ENCODE results near the gene COA8.

The COA8 gene, protein sequence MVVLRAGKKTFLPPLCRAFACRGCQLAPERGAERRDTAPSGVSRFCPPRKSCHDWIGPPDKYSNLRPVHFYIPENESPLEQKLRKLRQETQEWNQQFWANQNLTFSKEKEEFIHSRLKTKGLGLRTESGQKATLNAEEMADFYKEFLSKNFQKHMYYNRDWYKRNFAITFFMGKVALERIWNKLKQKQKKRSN

DNA sequence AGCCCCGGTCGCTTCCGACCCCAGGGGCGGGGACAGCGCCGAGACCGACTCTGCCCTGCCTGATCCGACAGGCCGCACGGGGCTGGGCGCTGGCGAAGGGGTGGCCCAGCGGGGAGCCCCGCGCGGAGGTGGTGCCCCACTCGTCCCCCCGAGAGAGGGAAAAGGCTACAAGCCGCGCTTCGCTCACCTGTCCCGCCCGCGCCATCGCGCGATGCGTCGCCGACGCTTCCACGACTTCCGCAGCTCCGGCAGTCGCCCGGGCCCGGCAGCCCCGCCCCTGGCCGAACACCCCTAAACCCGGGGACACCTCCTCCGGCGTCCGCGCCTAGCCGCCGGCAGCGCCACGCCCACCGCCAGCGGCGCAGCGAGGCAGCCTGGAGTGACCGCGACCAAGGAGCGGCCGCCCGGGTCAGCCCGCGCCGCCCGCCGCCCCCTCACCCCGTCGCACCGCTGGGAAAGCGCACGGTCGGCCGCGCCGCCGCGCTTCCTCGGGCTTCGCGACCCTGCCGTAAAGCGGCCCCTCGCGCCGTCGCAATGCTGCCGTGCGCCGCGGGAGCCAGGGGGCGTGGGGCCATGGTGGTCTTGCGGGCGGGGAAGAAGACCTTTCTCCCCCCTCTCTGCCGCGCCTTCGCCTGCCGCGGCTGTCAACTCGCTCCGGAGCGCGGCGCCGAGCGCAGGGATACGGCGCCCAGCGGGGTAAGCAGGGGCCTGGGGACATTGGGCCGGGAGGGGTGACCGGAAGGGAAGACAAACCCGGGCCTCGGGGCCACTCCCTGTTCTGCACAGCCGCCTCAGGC is at the start of gene COA8, which contains the start of gene BAG5:
Gene COA8, plus strand, starts transcription at position 532 of the 797 bp plus-strand sequence. Its CDS starts 42 bp downstream, at position 574.
Gene BAG5, minus strand, starts transcription at position 229 of the 797 bp plus-strand sequence. CDS start 1,493 bp downstream, outside the sequence.
- peak; percentile 54 for DNase-seq (ENCODE audit: low read depth)

DNA sequence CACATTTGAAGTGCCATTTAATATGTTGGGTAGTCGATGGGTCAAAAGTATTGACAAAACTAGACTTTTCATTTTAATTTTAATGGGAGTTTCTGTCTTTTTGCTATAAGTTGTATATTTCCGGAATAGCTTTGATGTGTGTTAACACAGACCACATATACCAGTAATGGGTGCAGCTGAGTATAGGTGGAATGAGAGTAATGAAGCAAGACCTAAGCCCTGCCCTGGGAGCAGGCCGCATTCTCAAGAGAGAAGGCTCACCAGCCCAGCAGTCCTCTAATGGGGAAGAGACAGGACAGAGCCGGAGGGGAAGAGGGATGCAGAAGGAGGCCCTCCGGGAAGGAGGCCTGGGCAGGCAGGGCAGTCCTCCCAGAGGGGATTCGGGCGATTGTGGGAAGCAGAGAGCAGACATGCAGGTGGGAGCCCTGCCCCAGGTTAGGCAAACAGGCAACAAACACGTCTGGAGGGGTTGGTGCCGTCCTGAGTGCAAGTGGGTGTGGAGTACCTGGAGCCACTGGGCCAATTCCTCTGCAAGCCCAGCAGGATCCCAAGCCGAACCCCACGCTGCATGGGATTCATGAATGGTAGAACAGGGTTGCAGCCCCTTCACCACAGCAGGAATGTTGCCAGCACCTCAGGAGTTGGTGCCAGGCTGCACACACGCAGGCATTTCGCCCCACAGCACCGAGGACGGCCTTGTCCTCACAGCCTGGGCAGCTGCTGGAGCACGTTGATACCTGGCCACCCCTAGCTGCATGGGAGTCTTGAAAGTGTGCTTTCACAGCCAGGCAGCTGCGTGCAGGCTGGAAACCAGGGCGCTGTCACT is 48.0 kb upstream of the COA8 start:
- no peak for DNase-seq (ENCODE audit: low read depth)

DNA sequence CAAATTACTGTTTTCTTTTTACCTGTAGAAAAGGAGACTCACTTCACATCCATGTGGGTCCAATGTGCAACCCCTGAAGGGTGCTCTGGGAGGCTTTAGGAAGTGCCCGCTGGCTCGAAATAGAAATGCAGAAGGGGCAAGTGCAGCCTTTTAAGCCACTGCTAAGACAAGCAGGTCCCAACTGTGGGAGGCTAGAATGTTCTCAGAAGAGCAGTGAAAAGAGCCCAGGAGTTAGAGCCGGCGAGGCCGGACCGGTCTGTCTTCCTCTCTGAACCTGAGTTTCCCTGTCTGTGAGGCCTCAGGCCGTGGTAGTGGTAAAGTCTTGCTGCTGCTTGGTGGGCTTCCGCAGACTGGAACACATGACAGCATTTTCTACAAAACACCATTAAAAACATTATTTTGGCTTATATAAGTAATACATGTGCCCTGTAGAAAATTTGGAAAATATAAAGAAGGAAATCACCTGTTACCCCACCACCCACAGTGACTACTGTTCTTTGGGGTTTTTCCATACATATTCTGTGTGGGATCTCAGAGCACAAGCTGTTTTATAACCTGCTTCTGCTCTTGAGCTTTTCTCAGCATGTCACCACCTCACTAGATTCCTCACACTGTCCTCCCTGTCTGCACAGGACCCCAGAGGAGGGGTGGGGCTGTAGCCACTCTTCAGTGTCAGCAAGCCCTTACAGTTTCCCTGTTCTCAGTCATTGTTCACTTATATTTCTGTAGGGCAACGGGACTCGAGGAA is 46.2 kb upstream of the COA8 start:
- no peak for DNase-seq (ENCODE audit: low read depth)

DNA sequence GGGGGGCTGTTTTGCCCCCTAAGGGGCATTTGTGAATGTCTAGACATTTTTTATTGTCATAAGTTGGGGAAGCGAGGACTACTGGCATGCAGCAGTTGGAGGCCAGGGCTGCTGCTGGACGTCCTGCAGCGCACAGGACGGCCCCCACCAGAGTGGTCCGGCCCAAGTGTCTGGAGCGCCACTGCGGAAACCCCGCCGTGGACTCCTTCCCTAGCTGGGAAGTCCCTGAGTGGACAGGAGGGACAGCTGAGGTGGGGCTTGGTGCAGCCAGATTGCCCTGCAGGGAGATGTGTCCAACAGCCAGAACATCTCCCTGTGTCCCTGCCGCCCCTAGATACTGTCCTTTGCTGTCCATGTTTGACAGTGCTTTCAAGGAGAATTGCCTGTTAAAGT is 45.6 kb upstream of the COA8 start:
- DNase-seq (ENCODE audit: low read depth): no peak

DNA sequence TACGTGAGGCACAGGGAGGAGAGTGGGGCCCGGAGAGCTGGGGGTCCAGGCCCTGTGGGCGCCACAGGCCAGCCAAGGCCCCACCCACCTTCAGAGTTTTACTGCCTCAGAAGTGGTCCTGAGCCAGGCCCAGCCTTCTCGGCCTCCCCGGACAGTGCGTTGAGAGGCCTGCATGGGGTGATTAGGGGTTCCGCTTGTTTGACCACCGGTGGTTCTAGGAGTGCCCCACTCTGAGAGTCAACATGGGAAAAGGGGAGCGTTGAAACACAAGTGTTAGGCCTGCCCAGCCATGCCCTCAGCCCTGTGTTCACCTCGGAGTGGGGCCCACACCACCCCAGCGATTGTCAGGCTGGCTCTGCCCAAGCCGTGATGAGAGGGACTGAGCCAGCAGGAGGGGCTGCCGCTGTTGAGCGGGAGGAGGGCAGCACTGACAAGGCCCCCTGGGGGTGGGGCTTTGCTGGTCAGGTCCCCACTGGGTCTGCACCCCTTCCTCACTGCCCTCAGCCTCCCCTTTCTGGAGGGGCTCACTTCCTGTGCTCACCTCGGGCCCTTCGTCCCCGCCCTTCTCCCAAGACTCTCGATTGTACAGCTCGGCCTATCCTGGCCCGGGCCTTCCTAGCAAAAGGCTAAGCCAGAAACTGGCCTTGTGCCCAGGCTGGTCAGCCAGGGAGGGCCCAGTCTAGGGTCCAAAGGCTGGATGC is 44.9 kb upstream of the COA8 start:
- no peak for DNase-seq (ENCODE audit: low read depth)

DNA sequence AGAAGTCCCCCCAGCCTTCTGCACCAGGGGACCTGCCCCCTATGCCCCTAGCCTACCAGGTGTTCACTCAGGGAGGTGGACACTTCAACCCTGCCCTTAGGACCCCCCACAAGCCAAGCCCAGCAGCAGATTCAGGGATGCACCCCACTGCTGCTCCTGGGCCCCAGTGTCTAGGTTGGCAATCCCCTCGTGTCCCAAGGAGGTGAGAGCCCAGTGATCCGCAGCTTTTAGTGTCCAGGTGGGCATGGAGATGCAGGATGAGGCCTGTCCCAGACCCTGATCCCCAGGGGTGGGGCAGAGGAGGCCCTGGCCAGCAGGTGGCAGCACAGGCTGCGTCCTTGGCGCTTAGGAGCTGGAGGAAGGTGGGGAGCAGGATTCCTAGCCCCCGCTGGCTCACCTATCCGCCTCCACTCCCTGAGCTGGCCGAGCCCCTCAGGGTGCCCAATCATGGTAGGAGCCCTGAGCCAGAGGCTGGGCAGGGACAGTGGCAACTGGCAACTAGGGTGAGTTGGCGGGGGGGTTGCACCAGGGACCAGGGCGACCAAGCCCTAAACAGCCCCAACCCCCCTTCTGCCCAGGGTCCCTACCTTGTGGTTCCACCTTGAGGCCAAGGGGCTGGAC is 44.2 kb upstream of the COA8 start:
- no peak for DNase-seq (ENCODE audit: low read depth)

DNA sequence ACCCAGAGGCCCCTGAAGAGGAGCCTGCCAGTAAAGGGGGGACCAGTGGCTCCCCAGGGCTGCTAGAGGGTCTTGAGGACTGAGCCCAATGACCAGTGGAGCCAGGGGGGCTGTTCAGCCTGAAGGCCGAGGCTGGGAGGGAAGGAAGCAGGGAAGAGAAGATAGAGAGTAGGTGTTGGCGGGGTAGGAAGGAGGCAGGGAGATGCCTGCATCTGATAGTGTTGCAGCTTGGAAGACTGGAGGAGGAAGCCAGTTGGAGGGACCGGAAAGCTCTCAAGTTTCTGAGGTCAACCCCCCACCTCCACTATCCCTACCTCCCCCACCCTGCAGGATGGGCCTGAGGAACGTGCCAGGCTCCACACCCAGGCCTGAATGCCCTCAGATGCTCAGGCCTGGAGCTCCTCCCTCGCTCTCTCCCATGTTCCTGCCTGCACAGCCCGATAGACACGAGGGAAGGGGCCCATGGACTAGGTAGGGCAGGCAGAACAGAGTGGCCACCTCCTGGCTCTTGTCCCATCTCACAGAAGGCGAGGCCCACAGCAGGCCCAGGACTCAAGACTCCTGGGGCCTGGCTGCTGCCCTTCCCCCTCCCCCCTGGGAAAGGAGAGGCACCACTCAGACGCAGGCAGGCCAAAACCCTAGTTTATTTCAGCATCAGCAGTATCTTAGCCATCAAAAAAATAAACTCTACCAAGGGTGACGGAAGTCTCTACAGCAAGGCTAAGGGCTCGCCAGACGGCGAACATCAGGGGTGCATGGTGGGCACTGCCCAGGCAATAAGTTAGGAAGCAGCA is 43.5 kb upstream of the COA8 start:
- DNase-seq (ENCODE audit: low read depth): no peak

DNA sequence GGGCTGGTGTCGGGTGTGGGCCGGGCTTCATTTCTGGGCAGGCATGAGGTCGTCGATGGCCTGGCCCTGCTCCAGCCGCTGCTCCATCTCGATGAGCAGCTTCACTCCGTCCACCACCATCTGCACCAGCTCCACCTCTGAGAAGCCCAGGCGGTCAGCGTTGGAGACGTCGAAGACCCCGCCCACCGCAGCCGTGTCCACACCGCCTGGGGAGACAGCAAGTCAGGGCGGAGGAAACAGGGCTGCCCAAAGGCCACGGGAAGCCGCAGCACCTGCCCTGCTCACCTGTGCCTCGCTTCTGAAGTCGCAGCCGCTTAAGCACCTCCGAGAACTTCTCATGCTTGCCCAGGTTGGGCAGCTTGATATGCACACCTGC is 42.9 kb upstream of the COA8 start:
- DNase-seq (ENCODE audit: low read depth): no peak

DNA sequence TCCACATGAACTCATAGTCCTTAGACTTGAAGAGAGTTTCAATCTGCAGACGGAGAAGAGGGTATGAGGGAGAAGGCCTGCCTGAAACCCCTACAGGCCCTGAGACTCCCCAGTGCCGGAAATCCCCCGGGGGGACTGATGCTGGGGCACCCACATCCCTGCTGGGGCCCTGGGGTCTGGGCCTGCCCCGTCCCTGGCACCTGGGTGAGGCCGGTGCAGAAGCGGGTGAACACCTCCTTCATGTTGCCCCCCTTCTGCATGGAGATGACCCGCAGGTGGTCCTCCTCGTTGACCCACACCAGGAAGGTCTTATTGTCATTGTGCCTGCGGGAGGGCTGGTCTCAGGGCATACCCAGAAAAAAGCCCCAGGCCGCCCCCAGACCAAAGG is 42.5 kb upstream of the COA8 start:
- no peak for DNase-seq (ENCODE audit: low read depth)

DNA sequence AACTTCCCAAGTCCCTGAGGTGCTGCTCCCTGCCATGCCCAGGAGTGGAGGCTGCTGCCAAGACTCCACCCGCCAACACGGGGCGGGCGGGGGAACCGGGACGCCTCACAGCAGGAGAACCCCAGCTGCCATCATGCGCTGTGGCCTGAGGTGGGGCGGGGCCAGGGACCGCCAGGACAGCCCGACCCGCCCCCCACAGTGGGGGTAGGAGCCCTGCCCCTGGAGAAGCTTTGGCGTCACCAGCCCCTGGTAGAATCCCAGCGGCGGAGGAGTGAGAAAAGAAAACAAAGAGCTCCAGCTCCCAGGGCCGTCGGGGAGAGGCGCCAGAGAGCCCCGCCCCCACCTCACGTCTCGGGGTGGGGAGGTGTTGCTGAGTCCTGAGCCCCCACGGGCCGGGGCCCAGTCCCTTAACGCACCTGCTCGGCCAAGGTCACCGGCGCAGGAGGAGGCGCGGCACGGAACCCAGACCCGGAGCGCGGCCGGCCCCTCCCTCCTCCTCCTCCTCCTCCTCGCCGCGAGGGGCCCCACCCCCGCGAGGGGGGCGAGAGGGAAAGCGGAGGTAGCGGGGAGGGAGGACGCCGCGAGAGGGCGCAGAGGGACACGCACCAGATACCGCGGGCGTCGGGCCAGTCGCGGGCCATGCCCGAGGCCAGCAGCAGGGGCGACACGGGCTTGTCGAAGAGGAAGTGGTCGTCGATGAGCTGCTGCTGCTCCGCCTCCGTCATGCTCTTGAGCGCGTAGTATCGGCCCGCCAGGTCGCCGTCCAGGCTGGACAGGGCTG is 41.9 kb upstream of the COA8 start:
- DNase-seq (ENCODE audit: low read depth): no peak

DNA sequence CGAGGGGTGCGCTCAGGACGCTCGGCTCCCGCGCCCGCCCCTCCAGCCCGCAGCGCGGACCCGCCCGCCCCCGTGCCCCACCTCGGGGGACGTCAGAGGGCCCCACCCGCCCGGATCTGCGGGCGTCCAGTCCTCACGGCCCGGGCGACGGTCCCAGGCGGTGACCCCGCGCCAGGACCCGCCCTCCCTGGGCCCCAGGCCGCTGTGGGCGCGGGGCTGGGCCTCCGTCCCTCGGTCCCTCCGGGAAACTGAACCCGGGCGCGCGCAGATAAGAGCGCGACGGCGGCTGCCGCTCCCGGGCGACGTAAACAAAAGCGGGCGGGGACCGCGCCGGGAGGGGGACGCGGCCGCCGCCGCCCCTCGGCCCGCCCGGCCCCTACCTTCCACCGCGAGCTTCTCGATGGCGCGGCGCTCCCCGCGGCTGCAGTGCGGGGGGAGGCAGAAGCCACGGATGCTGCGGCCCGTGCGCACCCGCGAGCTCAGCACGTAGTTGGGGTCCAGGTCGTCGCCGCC is 41.3 kb upstream of the COA8 start:
- no peak for DNase-seq (ENCODE audit: low read depth)

DNA sequence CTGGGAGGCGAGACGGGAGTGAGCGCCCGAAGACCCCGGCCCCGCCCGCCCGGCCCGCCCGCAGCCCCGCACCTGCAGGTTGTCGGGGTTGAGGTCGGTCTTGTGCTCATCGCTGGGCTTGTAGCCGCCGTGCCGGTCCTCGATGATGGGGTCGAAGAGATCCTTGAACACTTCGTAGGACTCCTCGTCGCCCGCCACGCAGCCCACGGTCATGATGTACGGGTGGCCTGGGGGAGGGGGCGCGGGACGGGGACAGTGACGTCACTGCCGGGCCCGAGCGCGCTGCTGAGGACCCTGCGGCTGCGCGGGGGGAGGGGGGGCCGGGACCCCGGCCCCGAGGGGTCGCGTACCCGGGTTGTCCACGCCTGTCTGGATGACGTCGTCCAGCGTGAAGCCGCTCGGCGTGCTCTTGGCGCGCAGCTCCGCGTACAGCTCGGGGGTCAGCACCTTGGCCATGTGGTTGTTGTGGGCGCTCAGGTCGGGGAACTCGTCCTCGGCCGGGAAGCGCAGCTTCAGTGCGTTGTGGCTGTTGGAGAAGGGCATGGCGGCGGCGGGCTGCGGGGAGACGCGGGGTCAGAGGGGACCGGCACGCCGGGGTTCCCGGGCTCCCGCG is 40.7 kb upstream of the COA8 start:
- DNase-seq (ENCODE audit: low read depth): no peak

DNA sequence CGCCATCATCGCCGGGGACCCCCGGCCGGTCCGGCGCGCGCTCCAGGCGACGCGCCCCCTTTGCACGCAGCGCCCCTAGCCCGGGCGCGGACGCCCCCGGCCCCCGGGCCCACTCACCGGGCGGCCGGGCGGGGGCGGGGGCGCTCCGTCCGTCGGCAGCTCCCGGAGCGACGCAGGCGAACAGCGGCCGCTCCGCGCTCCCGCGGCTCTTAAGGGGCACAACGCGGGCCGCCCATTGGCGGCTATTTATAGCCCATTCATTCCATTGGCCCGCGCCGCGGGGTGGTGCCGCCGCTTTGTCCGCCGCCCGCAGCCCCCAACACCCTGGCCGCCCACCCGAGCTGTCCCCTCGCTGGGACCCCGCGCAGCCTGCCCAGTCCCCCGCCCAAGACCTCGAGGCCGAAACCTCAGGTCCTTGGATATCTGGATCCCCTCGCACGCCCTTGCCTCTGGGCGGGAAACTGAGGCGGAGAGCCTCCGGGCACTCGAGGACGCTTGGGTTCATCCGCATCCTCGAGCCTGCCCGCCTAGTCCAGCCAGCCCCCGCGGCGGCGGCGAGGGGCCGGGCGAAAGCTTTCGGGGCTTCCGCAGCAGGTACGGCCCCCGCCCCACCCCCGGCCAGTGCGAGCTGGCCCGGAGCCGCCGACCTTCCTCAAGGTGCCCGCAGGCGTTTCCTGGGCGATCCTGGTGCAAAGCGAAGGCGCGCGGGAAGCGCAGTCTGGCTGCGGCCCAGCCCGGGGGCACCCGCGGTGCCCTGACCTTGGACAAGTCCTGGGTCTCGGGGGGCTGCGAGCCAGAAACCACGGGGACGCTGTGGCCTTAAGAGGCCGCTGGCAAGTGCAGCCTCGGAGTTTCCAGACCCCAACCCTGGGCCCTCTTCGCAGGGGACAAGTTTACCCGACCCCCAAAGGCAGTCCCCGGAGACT is 39.8 kb upstream of the COA8 start, which contains the start of gene CKB:
Gene CKB, minus strand, starts transcription at position 182 of the 926 bp plus-strand sequence. CDS start 337 bp downstream, outside the sequence.
- no peak for DNase-seq (ENCODE audit: low read depth)

DNA sequence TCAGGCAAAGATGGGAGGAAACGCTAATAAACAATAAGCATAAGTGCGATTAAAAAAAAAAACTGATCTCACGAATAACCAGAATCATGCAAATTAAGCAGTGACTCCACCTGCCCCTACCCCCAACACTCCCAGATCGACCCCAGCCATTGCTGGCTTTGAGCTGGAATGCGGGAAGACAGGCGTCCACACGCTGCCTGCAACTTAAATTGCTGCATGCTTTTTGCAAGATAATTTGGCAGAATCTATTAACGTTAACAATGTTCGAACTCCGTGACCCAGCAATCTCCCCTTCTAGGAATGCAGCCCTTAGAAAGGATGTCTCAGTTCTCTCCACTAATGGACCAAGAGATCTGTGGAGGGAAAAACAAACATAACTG is 39.2 kb upstream of the COA8 start:
- no peak for DNase-seq (ENCODE audit: low read depth)

DNA sequence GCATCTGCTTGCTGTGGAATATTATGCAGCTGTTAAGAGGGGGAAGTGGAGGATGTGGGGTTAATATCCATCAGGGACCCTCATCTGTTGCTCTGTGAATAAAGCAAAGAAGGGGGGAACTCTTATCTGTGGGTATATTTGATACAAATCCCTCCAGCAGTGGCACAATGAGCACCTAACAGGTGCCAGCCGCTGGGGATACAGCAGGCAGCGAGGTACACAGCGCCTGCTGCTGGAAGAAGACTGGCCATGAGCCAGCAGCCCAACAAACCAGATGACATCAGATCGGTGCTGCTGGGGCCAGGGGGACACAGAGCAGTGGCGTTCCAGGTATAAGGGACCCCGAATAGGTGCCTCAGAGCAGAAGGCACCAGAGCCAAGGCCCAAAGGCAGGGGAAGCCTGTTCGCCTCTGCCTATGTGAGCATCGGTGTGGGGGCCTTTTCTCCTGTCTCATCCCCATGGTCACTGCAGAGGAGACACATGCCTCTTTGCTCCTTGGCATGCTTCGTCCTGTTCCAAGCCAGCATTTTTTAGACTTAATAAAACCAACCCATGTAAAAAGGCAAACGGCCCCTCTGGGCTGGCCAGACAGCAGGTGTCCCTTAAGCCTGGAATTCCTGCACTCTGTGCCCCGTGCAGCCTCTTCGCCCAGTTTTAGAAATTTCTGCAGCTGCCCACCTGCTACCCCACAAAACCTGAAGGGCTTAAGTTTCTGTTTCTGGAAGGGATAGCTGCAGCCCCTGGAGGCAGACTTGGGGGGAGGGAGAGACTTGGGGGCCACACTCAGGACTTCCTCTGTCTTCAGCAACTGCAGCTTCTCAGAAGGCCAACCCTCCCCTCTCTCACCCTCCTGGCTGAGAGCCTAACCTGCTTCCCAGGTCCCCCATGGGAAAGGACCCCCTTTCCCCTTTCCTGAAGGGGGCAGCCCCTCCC is 38.5 kb upstream of the COA8 start:
- DNase-seq (ENCODE audit: low read depth): no peak
